BLaER1 treated with 17β-estradiol and CSF1 and Interleukin-3, amounts not matched to agents 10 nM and 100 nM (cell line): ENCODE results near the gene MYO1F.
"Not testable (repeated sequence)": the region's sequence is repeated elsewhere in the genome, so short reads cannot be mapped to it uniquely, and the experiment has no call there.

Source experiments
- H3K27ac ChIP-seq, 11 experiments: shearing (Covaris generic); formaldehyde crosslinking; 2 replicates each; pipeline ENCODE4 v1.8.1; 2022
- H3K27me3 ChIP-seq, 11 experiments: shearing (Covaris generic); formaldehyde crosslinking; 2 replicates each; pipeline ENCODE4 v1.8.1; 2022
- H3K36me3 ChIP-seq, 11 experiments: shearing (Covaris generic); formaldehyde crosslinking; 2 replicates each; pipeline ENCODE4 v1.8.1; 2022
- H3K4me1 ChIP-seq, 10 experiments: shearing (Covaris generic); formaldehyde crosslinking; 2 replicates each; pipeline ENCODE4 v1.8.1; 2022
- H3K4me2 ChIP-seq, 11 experiments: shearing (Covaris generic); formaldehyde crosslinking; 2 replicates each; pipeline ENCODE4 v1.8.1; 2022
- H3K4me3 ChIP-seq, 10 experiments: shearing (Covaris generic); formaldehyde crosslinking; 2 replicates each; pipeline ENCODE4 v1.8.1; 2022
- H3K9ac ChIP-seq, 11 experiments: shearing (Covaris generic); formaldehyde crosslinking; 2 replicates each; pipeline ENCODE4 v1.8.1; 2022
- H3K9me3 ChIP-seq, 11 experiments: shearing (Covaris generic); formaldehyde crosslinking; replicated peaks in 1 of 11; 2 replicates each; pipeline ENCODE4 v1.8.1; 2022
- H4K20me1 ChIP-seq, 11 experiments: shearing (Covaris generic); formaldehyde crosslinking; 2 replicates each; pipeline ENCODE4 v1.8.1; 2022
- Cebpa-rat ChIP-seq, 11 experiments: shearing (Covaris generic); IDR thresholded peaks; 2 replicates each; pipeline ENCODE4 v1.8.1; 2022

Gene MYO1F

GRCh38 chr19:8577247-8577646 lies at the start of gene MYO1F:
Gene MYO1F (minus strand): TSS chr19:8577442. CDS start chr19:8577309, 133 bp downstream.
- Histone ChIP-seq H3K4me1 (peaks cover 70 to 85% (median 71%) of the 10 kb centered on the region in 10 experiments), H3K27ac (peak within 1 kb of the TSS; percentile 79 to 99 (median 96)), H4K20me1 (peaks cover 0 to 52% (median 0%) of the 10 kb centered on the region in 11 experiments; a peak in 7 of 22 replicates), H3K4me2 (peak within 1 kb of the TSS; percentile 74 to 99 (median 97)), H3K27me3 (peaks cover 0 to 7% (median 0%) of the 10 kb centered on the region in 11 experiments; a peak in 2 of 22 replicates), H3K9me3 (peaks cover 0 to 5% (median 0%) of the 10 kb centered on the region in 11 experiments; a peak in 2 of 22 replicates), H3K4me3 (peak within 1 kb of the TSS; percentile 43 to 95 (median 80)), H3K9ac (peak within 1 kb of the TSS; percentile 78 to 98 (median 90)), H3K36me3 (peaks cover 0 to 44% (median 36%) of the 10 kb centered on the region in 11 experiments; a peak in 17 of 22 replicates)
- no peak for TF ChIP-seq Cebpa-rat (IDR thresholded peaks at IDR 0.05)

- no peak overlapping the region for H3K27ac ChIP-seq
- H3K4me3 ChIP-seq: no peak overlapping the region
- no peaks in the 10 kb centered on the region for H3K36me3 ChIP-seq
- no peaks in the 10 kb centered on the region for H3K27me3 ChIP-seq
- no peaks in the 10 kb centered on the region; a peak in 1 of 22 replicates for H4K20me1 ChIP-seq
- peaks cover 0 to 3% (median 0%) of the 10 kb centered on the region in 10 experiments; a peak in 3 of 20 replicates for H3K4me1 ChIP-seq
- no peak for TF ChIP-seq Cebpa-rat (IDR thresholded peaks at IDR 0.05)
- no peak overlapping the region for H3K4me2 ChIP-seq
- H3K9me3 ChIP-seq: peaks cover 0 to 4% (median 0%) of the 10 kb centered on the region in 11 experiments; a peak in 2 of 22 replicates
- H3K9ac ChIP-seq: no peak overlapping the region
Observed at GRCh38 chr19:8626842-8627241, 49.6 kb upstream of the MYO1F start.

GRCh38 chr19:8622886-8623285 lies 45.6 kb upstream of the MYO1F start:
- not testable (repeated sequence) for H4K20me1 ChIP-seq, H3K27ac ChIP-seq, H3K9ac ChIP-seq, H3K4me1 ChIP-seq, H3K9me3 ChIP-seq, H3K4me2 ChIP-seq, H3K4me3 ChIP-seq, H3K36me3 ChIP-seq, H3K27me3 ChIP-seq

GRCh38 chr19:8618751-8619150 lies 41.5 kb upstream of the MYO1F start:
- Histone ChIP-seq H4K20me1 (no peaks in the 10 kb centered on the region), H3K4me2 (no peak overlapping the region), H3K27ac (no peak overlapping the region), H3K4me1 (peaks cover 0 to 6% (median 0%) of the 10 kb centered on the region in 10 experiments; a peak in 2 of 20 replicates), H3K27me3 (no peaks in the 10 kb centered on the region), H3K9ac (no peak overlapping the region), H3K36me3 (no peaks in the 10 kb centered on the region), H3K4me3 (no peak overlapping the region), H3K9me3 (no peaks in the 10 kb centered on the region)
- TF ChIP-seq Cebpa-rat (IDR thresholded peaks at IDR 0.05): no peak

- Histone ChIP-seq H3K27me3 (no peaks in the 10 kb centered on the region), H3K9ac (no peak overlapping the region), H3K4me3 (no peak overlapping the region), H3K27ac (no peak overlapping the region), H3K9me3 (no peaks in the 10 kb centered on the region), H3K4me1 (peaks cover 1 to 10% (median 5%) of the 10 kb centered on the region in 10 experiments; a peak in 17 of 20 replicates), H3K4me2 (no peak overlapping the region), H4K20me1 (no peaks in the 10 kb centered on the region), H3K36me3 (no peaks in the 10 kb centered on the region)
- TF ChIP-seq Cebpa-rat (IDR thresholded peaks at IDR 0.05): no peak
Observed at GRCh38 chr19:8617984-8618383, 40.7 kb upstream of the MYO1F start.

GRCh38 chr19:8617325-8617724 lies 40.1 kb upstream of the MYO1F start:
- not testable (repeated sequence) for H4K20me1 ChIP-seq, H3K4me2 ChIP-seq, H3K9ac ChIP-seq, H3K4me3 ChIP-seq, H3K9me3 ChIP-seq, H3K36me3 ChIP-seq, H3K27me3 ChIP-seq, H3K27ac ChIP-seq
- H3K4me1 ChIP-seq: peaks cover 8 to 17% (median 11%) of the 10 kb centered on the region in 10 experiments; a peak in 19 of 20 replicates

- no peaks in the 10 kb centered on the region for H3K9me3 ChIP-seq
- H3K4me2 ChIP-seq: no peak overlapping the region
- no peak overlapping the region for H3K4me3 ChIP-seq
- no peaks in the 10 kb centered on the region for H4K20me1 ChIP-seq
- peaks cover 8 to 22% (median 16%) of the 10 kb centered on the region in 10 experiments; a peak in 19 of 20 replicates for H3K4me1 ChIP-seq
- no peaks in the 10 kb centered on the region for H3K36me3 ChIP-seq
- H3K27ac ChIP-seq: no peak overlapping the region
- TF ChIP-seq Cebpa-rat (IDR thresholded peaks at IDR 0.05): no peak
- no peak overlapping the region for H3K9ac ChIP-seq
- H3K27me3 ChIP-seq: no peaks in the 10 kb centered on the region
Observed at GRCh38 chr19:8616861-8617260, 39.6 kb upstream of the MYO1F start.

- Histone ChIP-seq H3K4me1 (peaks cover 8 to 27% (median 22%) of the 10 kb centered on the region in 10 experiments; a peak in 19 of 20 replicates), H3K27me3 (no peaks in the 10 kb centered on the region), H4K20me1 (no peaks in the 10 kb centered on the region), H3K9me3 (no peaks in the 10 kb centered on the region), H3K4me3 (no peak overlapping the region), H3K27ac (no peak overlapping the region), H3K4me2 (no peak overlapping the region), H3K36me3 (no peaks in the 10 kb centered on the region), H3K9ac (no peak overlapping the region)
- TF ChIP-seq Cebpa-rat (IDR thresholded peaks at IDR 0.05): no peak
Observed at GRCh38 chr19:8615813-8616596, 38.8 kb upstream of the MYO1F start.

- no peaks in the 10 kb centered on the region for H3K27me3 ChIP-seq
- H3K9me3 ChIP-seq: no peaks in the 10 kb centered on the region
- H3K27ac ChIP-seq: no peak overlapping the region; a peak in 1 of 22 replicates
- no peak for TF ChIP-seq Cebpa-rat (IDR thresholded peaks at IDR 0.05)
- H3K4me3 ChIP-seq: no peak overlapping the region
- no peak overlapping the region for H3K4me2 ChIP-seq
- H3K9ac ChIP-seq: no peak overlapping the region
- no peaks in the 10 kb centered on the region for H3K36me3 ChIP-seq
- peaks cover 8 to 27% (median 22%) of the 10 kb centered on the region in 10 experiments; a peak in 19 of 20 replicates for H3K4me1 ChIP-seq
- H4K20me1 ChIP-seq: no peaks in the 10 kb centered on the region
Observed at GRCh38 chr19:8615024-8615423, 37.8 kb upstream of the MYO1F start.

GRCh38 chr19:8614455-8614854 lies 37.2 kb upstream of the MYO1F start:
- Histone ChIP-seq H3K36me3 (no peaks in the 10 kb centered on the region), H4K20me1 (no peaks in the 10 kb centered on the region), H3K9me3 (no peaks in the 10 kb centered on the region), H3K27me3 (no peaks in the 10 kb centered on the region), H3K27ac (no peak overlapping the region), H3K4me2 (no peak overlapping the region), H3K4me3 (no peak overlapping the region), H3K4me1 (peaks cover 8 to 27% (median 24%) of the 10 kb centered on the region in 10 experiments; a peak in 19 of 20 replicates), H3K9ac (no peak overlapping the region)
- TF ChIP-seq Cebpa-rat (IDR thresholded peaks at IDR 0.05): no peak
